Brain microvascular endothelial cell (primary cell): ENCODE data around the gene FOLR1.

Experiments used
- DNase-seq: peaks from one replicate; pipeline ENCODE4 v3.0.0-alpha.2; 2020
- H3K27ac ChIP-seq: fragments of 250-450 bp; sonication (Bioruptor Pico); 2 replicates; pipeline ENCODE4 v1.5.1; 2020; ENCODE audit warnings: mild to moderate bottlenecking, moderate library complexity
- H3K27me3 ChIP-seq: fragments of 250-450 bp; sonication (Bioruptor Pico); replicated peaks from 2 replicates; pipeline ENCODE4 v1.5.1; 2020; ENCODE audit warnings: mild to moderate bottlenecking
- H3K36me3 ChIP-seq: fragments of 250-450 bp; sonication (Bioruptor Pico); replicated peaks from 2 replicates; pipeline ENCODE4 v1.5.1; 2020; ENCODE audit warnings: mild to moderate bottlenecking
- H3K4me3 ChIP-seq: 2 replicates; pipeline ENCODE4 v1.5.1; 2011; ENCODE audit warnings: low read depth, mild to moderate bottlenecking, control low read depth, low read length, moderate library complexity
- in situ Hi-C: cut with HindIII; loops from 2 replicates; pipeline ENCODE4 v1.10.0; 2017; ENCODE audit warnings: low sequenced_read_pairs, low pct_ligation_motif_present
- TF ChIP-seq, protein P1 (sequence below): IDR thresholded peaks from 2 replicates; pipeline ENCODE4 v1.5.1; 2011; ENCODE audit warnings: low read depth, mild to moderate bottlenecking, moderate library complexity, low read length, control low read depth, inconsistent platforms; ENCODE audit errors: missing control alignments

Gene FOLR1

DNA sequence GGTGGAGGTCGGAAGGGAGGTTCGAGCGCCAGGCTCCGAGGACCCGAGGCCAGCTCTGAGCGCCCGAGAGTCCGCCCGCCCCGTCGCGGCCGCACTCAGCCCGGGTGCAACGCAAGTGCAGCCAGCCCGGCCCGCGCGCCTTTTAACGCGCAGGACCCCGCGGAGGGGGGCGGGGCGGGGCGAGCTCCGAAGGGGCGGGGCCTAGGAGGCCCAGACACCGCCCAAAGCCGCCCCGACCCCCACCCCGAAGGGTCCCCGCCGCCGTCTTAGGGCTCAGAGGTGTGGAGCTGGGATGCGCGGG, 52.1 kb downstream of the FOLR1 start, which contains the start of gene PHOX2A:
Gene PHOX2A (minus strand): TSS at position 117 of the 301 bp plus-strand sequence. CDS start 172 bp downstream, outside the sequence.
- TF ChIP-seq, protein P1, sequence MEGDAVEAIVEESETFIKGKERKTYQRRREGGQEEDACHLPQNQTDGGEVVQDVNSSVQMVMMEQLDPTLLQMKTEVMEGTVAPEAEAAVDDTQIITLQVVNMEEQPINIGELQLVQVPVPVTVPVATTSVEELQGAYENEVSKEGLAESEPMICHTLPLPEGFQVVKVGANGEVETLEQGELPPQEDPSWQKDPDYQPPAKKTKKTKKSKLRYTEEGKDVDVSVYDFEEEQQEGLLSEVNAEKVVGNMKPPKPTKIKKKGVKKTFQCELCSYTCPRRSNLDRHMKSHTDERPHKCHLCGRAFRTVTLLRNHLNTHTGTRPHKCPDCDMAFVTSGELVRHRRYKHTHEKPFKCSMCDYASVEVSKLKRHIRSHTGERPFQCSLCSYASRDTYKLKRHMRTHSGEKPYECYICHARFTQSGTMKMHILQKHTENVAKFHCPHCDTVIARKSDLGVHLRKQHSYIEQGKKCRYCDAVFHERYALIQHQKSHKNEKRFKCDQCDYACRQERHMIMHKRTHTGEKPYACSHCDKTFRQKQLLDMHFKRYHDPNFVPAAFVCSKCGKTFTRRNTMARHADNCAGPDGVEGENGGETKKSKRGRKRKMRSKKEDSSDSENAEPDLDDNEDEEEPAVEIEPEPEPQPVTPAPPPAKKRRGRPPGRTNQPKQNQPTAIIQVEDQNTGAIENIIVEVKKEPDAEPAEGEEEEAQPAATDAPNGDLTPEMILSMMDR: no peak
- H3K36me3 ChIP-seq: no peaks in the 10 kb centered on the region
- peaks cover 63% of the 10 kb centered on the region for H3K27me3 ChIP-seq
- DNase-seq: no peak
- no peak within 1 kb of the TSS for H3K27ac ChIP-seq
- in situ Hi-C loops: no loop called here
- H3K4me3 ChIP-seq: peak within 1 kb of the TSS; percentile 15

DNA sequence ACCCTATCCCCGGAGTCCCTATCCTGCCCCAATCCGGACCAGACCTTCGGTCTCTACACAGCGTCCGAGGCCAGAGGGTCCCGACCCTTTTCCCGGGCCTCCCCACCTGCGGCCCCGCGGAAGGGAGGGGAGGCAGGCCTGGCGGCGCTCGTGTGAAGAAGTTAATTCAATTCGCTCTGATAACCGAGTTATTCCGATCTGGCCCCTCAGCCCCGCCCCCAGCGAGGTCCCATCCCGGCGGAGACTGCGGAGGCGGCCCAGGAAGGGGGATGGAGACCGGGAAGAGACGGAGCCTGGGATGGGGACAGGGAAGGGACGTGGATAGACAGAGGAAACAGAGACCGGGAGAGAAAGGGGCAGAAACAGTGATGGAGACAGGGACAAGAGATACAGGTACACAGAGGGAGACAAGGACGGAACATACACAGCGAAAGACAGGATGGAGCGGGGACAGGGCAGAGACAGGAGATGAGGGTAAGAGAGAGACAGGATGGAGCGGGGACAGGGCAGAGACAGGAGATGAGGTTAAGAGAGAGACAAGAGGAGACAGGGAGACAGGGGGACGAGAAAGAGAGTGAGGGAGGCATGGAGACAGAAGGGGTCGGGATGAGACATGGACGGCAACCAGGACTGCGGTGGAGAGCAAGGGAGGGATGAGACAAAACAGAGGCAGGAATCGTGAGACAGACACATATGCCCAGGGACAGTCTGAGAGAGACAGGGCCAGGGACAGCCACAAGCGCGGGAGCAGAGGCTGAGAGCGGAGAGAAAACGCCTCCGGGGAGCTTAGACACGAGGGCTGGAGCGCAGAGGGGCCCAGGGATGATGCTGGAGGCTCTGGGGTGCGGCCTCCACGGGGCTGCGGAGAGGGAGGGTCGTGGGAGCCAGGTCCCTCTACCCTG, 52.7 kb downstream of the FOLR1 start:
- in situ Hi-C loops: no loop called here
- Histone ChIP-seq H3K4me3 (peak overlapping the region; percentile 15), H3K27me3 (peaks cover 63% of the 10 kb centered on the region), H3K27ac (no peak overlapping the region), H3K36me3 (no peaks in the 10 kb centered on the region)
- no peak for DNase-seq
- TF ChIP-seq, protein P1: no peak

DNA sequence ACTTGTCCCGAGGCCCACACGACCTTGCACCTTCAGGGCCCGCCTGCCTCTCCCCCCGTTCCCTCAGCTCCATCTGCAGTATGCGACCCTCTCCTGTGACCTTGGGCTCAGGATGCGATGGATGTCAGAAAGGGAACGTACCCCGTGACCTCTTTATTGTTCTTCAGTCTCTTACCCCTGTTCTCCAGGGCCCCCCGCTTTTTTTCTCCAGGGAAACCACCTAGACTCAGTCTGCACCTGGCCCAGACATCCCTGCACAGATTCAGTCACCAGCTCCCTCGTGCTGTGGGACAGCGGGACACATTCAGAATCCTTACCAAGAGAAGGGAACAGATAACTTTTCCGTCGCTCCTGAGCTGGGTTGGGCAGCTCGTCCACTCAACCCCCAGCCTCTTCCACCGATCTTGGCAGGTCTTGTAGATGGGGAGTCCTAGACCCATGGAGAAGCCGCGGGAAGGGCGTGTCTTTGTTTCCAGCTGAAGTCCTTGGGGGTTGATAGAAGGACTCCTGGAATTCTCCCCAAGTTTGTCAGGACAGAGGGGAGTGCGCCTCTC, 53.4 kb downstream of the FOLR1 start:
- peaks cover 63% of the 10 kb centered on the region for H3K27me3 ChIP-seq
- DNase-seq: no peak
- H3K4me3 ChIP-seq: no peak overlapping the region
- TF ChIP-seq, protein P1: no peak
- H3K36me3 ChIP-seq: no peaks in the 10 kb centered on the region
- in situ Hi-C loops: no loop called here
- H3K27ac ChIP-seq: no peak overlapping the region
